Right renal pelvis (tissue), 4 donors: ENCODE measurements around the gene KRT8. TPM values are rescaled to one million over a fixed set of nuclear protein-coding genes. Genes with fewer than 3 reads are reported as not detected.
A peak's percentile ranks its signal among the peaks of the same experiment; 100 is the strongest.

Source experiments
- DNase-seq, 4 donors: peaks; one replicate each; pipeline ENCODE4 v3.0.0-alpha.2; 2013; ENCODE audit warnings: low read depth in 4 of 4, low spot score in 3 of 4, missing footprints in 1 of 4
- polyA plus RNA-seq, 4 donors: library from polyadenylated mRNA; unstranded; fragments of 120-200 nt; gene quantifications; one replicate each; pipeline ENCODE4 v1.2.1, GENCODE V29; 2013; ENCODE audit not compliant: insufficient read length in 4 of 4

Gene KRT8
- polyA plus RNA-seq = 100 to 1,000 TPM; 195 to 265 (median 248) TPM

DNA sequence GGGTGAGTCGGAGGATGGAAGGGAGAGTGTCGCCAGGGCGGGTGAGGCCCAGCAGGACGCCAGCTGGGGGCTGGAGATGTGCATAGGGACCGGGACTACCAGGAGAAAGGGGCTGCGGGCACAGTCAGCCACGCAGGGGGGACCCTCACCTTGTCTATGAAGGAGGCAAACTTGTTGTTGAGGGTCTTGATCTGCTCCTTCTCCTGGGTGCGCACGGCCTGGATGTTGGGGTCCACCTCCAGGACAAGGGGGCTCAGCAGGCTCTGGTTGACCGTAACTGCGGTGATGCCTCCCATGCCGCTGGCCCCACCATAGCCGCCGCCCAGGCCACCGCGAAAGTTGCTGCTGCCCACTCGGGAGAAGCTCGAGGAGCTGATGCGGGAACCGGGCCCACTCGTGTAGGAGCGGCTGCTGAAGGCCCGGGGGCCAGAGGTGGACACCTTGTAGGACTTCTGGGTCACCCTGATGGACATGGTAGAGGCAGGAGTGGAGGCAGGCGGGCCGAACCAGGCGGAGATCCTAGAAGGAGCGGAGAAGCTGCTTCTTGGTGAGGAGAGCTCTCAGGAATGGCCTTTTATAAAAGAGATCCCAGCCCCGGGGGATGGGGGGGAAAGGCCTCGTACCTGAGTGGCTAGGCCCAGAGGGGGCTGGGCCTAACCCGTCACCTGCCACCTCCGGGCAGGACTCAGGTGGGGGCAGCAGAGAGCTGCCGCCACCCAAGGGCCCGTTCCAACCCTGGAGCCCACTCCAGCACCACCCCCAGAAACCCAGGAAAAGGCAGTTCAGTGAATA lies at the start of gene KRT8:
Gene KRT8 (minus strand): TSS at position 568 of the 792 bp plus-strand sequence. CDS start 95 bp downstream, at position 473.
- DNase-seq = peak in 1 of 4 donors; percentile 75

DNA sequence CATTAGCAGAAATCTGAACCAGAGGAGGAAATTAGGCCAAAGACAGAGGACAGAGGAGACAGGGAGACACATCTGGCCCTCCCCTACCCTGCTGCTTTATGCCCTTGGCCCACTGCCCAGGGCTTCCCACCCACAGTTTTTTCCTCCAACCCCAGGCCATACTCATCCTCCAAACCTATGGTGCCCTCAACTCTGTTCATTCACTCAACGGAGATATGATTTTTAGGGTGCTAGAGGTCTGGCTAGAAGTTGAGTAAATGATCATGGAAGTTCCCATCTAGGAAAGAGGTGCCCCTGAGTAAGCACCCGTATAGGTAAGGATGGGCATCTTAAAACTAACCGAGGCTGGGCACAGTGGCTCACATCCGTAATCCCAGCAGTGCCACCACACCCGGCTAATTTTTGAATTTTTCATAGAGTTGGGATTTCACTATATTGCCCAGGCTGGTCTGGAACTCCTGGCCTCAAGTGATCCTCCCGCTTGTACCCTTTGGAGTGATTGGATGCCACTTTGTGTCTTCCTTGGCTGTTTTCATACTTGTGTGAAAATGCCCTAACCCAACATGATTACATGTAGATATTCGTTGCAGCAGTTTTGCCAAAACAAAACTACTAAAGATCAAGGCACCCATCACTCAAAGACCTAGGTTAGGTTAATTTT lies 48.4 kb upstream of the KRT8 start:
- DNase-seq = no peak

DNA sequence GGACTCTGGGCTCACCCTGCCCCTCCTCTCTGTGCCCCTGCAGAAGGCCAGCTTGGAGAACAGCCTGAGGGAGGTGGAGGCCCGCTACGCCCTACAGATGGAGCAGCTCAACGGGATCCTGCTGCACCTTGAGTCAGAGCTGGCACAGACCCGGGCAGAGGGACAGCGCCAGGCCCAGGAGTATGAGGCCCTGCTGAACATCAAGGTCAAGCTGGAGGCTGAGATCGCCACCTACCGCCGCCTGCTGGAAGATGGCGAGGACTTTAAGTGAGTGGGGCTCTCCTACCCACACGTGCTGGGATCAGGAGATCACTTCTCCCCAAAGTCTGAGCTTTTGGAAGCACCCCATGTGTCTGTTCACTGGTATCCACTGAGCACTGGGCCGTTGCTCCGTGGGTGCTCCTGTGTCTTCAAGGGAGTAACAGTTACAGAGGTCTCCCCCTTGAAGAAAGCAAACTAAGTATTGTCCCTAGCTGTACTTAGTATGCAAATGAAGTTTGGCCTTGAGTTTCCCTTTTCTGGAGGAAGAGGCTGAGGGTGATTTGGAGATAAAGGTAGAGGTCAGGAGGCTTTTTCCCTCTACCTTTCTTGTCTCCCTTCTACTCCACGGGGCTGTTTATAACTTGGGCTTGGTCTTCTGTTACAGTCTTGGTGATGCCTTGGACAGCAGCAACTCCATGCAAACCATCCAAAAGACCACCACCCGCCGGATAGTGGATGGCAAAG lies 47.4 kb upstream of the KRT8 start:
- no peak for DNase-seq

DNA sequence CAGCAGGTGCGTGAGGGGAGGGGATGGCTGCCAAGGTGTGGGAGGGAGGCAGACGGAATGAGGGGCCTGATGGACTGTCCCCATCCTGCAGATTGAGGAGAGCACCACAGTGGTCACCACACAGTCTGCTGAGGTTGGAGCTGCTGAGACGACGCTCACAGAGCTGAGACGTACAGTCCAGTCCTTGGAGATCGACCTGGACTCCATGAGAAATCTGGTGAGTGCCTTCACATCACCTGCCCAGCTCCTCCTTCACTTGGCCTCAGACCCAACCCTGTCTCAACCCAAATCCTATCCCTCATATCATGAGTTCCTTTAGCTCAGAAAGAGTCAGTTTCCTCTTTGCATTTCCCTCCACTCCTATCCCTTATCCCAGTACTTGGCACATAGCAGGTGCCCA lies 46.8 kb upstream of the KRT8 start:
- DNase-seq = no peak

DNA sequence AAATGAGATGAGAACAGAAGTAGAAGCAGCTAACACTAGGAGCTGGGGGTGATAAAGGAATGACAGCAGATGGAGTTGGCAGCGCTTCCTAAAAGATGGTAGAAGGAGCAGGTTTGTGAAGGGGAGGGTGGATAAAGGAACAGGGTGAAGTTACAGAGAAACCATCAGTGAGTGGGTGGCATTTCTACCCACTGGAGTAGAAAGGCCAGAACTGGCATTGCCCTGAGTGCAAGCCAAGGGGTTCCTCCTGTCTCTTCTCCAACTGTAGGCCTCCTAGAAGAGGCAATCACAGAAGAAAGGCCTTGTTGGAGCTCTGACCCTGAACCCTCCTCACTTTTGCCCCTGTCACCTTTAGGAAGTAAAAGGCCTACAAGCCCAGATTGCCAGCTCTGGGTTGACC lies 46.2 kb upstream of the KRT8 start:
- DNase-seq = no peak

DNA sequence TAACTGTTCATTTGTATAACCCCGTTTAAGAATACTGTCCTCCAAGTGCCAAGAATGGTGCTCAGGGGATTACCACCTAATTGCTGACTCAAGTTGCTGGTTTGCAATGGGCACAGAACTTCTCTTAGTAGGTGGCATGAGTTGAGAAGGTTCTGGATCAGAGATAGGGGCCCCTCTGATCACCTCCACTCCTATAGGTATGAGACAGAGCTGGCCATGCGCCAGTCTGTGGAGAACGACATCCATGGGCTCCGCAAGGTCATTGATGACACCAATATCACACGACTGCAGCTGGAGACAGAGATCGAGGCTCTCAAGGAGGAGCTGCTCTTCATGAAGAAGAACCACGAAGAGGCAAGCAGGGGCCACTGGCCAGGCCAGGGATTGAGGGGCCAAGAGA lies 45.7 kb upstream of the KRT8 start:
- no peak for DNase-seq

DNA sequence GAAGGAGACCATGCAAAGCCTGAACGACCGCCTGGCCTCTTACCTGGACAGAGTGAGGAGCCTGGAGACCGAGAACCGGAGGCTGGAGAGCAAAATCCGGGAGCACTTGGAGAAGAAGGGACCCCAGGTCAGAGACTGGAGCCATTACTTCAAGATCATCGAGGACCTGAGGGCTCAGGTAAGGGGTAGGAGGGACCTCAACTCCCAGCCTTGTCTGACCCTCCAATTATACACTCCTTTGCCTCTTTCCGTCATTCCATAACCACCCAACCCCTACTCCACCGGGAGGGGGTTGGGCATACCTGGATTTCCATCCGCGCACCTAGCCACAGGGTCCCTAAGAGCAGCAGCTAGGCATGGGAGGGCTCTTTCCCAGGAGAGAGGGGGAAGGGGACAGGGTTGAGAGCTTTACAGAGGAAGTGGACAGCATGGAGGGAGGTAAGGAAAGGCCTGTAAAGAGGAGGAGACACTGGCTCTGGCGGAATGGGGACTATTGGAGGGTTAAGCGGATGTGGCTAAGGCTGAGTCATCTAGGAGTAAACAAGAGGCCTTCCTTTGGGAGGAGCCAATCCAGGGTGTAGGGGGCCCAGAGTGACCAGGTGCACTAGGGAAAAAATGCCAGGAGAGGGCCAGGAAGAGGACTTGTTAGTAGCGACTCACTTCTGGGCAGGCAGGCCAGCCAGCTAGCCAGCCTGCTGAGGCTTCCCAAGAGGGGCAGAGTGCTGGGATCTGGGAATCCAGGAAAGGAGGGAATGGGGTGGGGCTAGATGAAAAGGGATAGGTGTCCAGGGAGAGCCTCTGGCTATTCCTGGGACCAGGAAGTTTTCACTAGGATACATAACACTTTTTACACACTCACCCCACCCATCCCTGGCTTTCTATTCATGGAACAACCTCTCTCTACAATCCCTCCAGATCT lies 44.8 kb upstream of the KRT8 start:
- no peak for DNase-seq

DNA sequence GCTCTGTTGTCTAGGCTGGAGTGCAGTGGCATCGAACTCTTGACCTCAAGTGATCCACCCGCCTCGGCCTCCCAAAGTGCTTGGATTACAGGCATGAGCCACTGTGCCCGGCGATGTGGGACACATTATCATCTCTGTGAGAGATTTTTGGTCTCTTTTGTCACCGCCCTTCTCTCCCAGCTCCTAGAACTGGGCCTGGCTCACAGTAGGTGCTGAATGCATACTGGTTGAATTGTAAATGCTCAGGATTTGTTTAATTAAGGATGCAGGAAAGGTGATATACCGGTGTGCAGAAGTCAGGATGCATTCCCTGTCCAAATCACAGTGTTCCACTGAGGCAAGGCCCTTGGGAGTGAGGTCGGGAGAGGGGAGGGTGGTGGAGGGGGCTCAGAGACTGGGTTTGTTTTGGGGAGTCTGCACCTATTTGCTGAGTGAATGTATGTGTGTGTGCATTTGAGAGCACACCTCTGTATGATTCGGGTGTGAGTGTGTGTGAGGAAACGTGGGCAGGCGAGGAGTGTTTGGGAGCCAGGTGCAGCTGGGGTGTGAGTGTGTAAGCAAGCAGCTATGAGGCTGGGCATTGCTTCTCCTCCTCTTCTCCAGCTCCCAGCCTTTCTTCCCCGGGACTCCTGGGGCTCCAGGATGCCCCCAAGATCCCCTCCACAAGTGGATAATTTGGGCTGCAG lies 43.0 kb upstream of the KRT8 start:
- no peak for DNase-seq

DNA sequence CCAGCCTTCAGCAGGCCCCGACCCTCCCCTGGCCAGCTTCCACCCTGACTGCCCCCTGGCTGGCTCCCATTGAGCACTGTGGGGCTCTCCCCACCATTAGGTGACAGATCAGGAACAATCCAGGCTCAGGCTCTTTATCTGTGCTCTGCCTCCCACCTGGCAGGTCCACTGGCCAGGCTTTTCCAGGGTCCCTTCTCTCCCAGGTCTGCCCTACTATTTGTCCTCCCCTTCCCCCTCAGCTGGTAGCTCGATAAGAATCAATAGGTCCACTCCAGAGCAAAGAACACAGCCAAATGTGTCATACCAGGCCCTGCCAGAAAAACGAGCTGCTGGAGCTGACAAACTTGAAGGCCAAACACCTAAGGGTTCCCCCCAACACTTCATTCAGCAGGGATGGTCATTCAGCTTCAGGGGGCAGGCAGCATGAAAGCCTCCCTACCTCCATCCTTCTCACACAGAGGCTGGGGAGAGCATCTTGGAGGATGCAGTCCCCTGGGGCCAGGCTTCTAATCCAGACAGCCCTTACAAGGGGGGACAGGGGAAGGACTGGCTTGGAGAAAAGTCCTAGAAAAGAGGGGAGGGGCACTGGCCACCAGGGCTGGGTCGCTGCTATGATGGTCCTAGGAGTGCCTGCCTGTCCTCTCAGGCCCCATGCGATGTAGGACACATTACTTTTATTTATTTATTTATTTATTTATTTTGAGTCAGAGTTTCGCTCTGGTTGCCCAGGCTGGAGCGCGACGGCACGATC lies 42.1 kb upstream of the KRT8 start:
- DNase-seq = no peak

DNA sequence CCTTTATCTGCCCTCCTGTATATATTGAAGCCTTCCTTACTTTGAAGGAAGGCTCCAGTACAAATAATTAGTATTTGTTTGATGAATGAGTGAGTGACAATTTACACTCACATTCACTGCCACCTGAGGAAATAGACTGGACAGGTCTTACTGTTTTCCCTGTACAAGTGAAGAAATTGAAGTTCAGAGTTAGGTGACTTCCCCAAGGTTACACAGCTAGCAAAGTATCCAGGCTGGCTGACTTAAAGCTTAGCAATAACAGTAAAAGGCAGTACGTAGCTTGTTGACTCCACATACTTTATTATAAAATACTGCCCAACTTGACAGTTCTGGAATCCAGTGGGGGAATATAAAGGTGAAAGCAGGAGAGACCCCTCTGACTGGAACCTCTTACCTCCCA lies 41.5 kb upstream of the KRT8 start:
- no peak for DNase-seq

DNA sequence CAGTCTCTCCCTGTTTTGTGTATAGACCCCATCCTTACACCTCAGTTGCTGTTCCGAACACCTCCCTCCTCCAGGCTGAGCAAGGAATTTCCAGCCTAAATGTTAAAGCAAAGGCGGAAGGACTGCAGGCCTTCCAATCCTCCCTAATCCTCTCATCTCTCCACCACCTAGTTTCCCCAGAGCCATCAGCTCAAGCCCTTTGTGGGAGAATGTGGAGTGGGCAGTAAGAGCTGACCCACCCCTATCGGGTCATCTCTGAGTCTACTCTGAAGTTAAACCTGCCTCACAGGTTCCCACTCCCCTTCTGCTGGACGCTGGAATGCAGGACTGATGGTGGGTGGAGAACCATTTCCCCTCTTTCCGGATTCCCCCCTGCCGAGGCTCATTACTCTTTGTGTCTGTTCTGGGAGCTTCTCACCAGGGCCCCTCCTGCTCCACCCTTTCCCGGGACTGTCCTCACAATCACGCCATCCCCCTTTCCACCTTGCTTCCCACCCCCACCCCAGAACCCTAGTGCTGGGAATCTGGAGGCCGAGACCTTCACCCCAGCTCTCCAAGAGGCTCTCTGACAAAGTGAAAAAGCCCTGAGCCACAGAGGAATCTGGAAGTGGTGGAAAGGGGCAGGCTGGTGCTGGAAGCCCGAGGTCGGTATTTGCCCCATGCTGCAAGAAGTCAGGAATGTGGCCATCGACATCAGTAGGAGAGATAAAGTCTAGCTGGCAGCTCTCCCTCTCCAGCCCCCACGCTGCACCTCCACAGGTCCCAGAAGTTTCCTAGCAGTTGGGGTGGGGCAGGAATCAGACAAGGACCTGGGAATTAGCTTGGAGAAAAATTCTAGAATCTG lies 40.7 kb upstream of the KRT8 start:
- no peak for DNase-seq

DNA sequence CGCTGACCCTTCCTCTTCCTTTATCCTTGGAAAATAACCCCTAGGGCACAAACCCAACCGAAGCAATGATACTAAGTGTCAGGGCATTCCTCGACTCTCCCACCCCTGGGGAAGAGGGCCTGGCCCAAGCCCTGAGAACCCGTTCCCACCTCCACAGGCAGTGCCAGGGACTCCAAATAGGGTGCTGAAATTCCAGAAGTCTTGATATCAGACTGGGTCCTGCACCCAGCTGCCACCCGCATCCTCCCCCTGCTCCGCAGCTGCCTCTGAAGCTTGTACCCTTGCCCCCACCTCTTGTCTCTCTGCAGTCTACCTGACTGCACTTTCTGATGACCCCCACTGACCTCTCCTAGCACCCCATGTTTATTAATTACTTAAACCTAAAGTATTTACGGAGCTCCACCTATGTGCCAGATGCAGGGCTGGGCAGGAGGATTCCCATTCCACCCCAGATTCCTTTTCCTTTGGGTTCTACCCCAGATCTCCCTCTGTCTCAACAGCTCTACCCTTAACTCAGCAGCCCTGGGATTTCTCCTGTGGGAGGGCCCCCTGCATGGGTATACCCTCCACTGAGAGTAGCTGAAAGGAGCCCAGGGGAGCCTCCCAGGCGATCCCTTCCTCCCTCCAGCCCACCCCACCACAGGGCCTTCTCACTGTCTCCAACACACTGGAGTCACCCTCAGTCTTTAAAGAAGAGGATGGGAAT lies 40.0 kb upstream of the KRT8 start:
- DNase-seq = no peak

DNA sequence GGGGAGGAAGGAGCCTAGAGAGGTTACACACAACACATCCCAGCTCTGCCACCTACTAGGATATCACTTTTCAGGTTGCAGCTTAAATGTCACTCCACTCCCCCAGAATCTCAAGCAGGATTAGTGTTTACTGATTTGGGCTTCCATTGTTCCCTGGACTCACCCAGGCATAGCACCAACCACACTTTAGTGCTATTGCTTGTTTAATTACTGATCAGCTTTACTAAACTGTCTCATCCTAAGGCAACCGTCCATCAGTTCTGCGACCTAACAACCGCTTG lies 38.0 kb upstream of the KRT8 start:
- no peak for DNase-seq

DNA sequence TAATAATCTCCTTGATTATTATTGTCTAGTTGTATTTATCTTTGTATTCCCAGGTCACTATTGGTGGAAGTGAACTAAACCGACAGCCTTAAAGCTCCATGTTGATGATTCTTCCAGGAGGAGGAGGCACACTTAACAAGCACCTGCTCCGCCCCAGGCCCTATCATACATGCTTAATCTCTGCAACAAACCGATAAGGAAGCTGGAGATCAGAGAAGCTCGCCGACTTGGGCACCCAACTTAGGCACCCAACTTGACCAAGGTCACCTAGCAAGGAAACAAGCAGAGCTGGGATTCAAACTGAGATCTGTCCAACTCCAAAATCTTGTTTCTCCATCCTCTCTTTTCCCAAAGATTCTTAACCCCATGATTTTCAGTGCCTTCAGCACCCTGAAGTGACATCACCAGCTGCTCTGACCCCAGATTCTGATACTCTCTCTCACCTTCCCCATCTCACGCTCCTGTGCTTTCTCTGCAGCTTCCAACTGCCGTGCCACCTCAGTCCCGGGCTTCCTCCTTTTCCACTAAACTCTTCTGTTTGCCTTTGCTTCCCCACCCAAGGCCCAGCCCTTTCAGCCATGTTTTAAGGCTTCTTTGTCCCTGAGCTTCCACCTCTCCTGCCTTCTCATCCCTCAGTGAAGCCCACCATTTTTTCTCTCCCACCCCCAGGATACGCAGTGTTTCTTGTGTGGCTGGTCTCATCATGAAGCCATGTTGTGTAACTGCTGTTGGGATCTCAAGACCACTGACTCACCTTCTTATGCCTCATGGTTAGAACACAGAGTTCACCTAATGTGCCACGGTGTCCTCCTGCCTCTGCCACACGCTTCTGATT lies 37.4 kb upstream of the KRT8 start:
- no peak for DNase-seq

DNA sequence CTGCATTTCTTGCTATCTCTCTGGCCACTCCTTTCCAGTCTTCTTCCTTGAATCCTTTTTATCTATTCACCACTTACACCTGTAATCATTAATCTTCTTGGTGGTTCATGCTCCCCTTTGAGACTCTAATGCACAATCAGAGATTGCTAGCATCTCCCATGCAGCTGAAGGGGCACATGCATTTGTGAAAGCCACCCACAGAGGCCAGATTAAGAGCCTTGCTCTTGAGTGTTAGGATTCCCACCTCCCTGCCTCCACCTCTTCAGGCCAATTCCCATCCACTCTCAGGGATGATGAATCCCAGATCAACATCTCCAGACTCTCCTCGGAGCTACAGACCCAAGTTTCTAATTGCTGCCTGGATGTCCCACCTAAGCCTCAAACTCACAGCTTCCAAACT lies 24.7 kb upstream of the KRT8 start:
- no peak for DNase-seq

DNA sequence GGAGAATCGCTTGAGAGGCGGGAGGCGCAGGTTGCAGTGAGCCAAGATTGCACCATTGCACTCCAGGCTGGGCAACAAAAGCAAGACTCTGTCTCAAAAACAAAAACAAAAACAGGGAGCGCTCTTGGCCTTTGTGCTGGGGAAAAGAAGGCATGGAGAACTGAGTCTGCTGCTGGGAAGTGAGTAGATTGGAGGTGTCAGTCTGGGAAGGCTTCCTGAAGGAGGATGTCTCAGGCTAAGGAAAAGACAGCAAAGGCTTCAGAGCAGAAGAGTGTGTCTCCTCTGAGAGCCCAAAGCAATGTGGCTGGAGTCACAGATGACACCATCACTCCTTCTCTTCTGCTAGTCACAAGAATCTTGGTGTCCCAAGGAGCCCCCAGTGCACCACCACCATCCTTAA lies 23.1 kb upstream of the KRT8 start:
- no peak for DNase-seq

DNA sequence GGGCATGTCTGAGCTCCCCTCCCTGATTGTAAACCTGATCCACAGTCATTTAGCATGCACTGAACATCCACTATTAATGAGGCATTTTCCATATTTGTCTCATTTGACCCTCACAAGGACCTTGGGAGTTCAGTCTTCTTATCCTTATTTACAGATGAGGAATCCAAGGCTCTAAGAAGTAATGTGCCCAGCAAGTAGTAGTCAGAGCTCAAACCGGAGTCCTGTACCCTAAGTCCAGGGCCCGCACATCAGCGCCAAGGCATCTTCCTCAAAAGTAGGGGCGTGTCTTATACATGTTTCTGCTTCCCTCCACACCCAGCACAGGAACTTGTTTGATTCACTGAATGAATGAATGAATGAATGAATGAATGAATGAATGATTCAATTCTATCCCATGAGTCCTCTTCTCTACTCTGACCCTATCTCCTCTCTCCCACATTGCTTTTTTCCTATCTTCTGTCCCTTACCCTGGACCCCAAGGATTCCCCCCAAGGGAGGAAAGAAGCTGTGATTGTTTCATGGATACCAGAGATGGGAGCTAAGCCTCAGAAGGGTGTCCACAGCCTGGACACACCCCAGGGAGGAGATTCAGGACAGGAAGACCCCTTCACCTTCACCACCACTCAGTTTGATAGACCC lies 21.8 kb upstream of the KRT8 start:
- DNase-seq = no peak
